Esophagus squamous epithelium (tissue), 5 donors: ENCODE measurements around the gene PDE10A. TPM values are rescaled to one million over a fixed set of nuclear protein-coding genes. Genes with fewer than 3 reads are reported as not detected.

Experiments
- DNase-seq: peaks from one replicate; lab custom pipeline; 2025; lab: John Stamatoyannopoulos, UW
- H3K27ac ChIP-seq, 4 donors: fragments of 200-600 bp; sonication (generic); one replicate each; pipeline ENCODE4 v1.5.1; 2016 to 2019; ENCODE audit warnings: mild to moderate bottlenecking in 1 of 4
- H3K27me3 ChIP-seq, 4 donors: fragments of 200-600 bp; sonication (generic); 1 replicate in 3 of 4; 2 replicates in 1 of 4; pipeline versions ENCODE4 v1.5.1 to v1.6.0; 2017 to 2021; ENCODE audit warnings: antibody characterized with exemption in 1 of 4
- H3K36me3 ChIP-seq, 3 donors: fragments of 200-600 bp; sonication (generic); one replicate each; pipeline ENCODE4 v1.5.1; 2016 to 2019
- H3K4me1 ChIP-seq, 3 donors: fragments of 200-600 bp; sonication (generic); one replicate each; pipeline ENCODE4 v1.5.1; 2017 to 2019
- H3K4me3 ChIP-seq, 4 donors: fragments of 200-600 bp; sonication (generic); 1 replicate in 3 of 4; 2 replicates in 1 of 4; pipeline ENCODE4 v1.5.1; 2016 to 2019; ENCODE audit warnings: mild to moderate bottlenecking in 2 of 4, moderate library complexity in 1 of 4
- H3K9me3 ChIP-seq, 3 donors: fragments of 200-600 bp; sonication (generic); one replicate each; pipeline ENCODE4 v1.5.1; 2016 to 2019
- CTCF ChIP-seq, 6 experiments: fragments of 450-650 bp in 4 of 6; fragments of 200-600 bp in 2 of 6; sonication (generic) in 2 of 6; IDR thresholded peaks; one replicate each; pipeline ENCODE4 v1.5.1; 2016 to 2019; ENCODE audit warnings: antibody characterized with exemption in 6 of 6, mild to moderate bottlenecking in 4 of 6, moderate library complexity in 4 of 6
- POLR2A ChIP-seq, 4 donors: fragments of 450-650 bp; IDR thresholded peaks; one replicate each; pipeline ENCODE4 v1.6.1; 2017; ENCODE audit warnings: antibody characterized with exemption in 4 of 4, mild to moderate bottlenecking in 4 of 4, moderate library complexity in 3 of 4
- WGBS, 2 donors: methylation state at CpG; one replicate each; pipeline ENCODE4 v1.1.5; 2018; 5-methylcytosine and 5-hydroxymethylcytosine counted together
- intact Hi-C: fragments of 100-400 bp; cut with DNase I; formaldehyde crosslinking; loops from one replicate; pipeline ENCODE4 v1.15.0; 2022
- total RNA-seq, 4 donors: library from RNA; depleted of rRNA; stranded (reverse); fragments of >200 nt; gene quantifications; one replicate each; pipeline ENCODE4 v1.1.0, GENCODE V29; 2016
- donor health status: DM: yes; HTN: yes; CAD: no.

Gene PDE10A
- total RNA-seq, 4 donors from 2014 or later = 0.27 to 3.1 (median 1.4) TPM

- no peaks in the 10 kb centered on the region for H3K9me3 ChIP-seq
- no peak overlapping the region for H3K4me3 ChIP-seq
- no peak overlapping the region for H3K27ac ChIP-seq
- DNase-seq = no peak
- no peak for TF ChIP-seq POLR2A (IDR thresholded peaks at IDR 0.05)
- no peak for TF ChIP-seq CTCF (IDR thresholded peaks at IDR 0.05)
- peaks cover 0 to 9% (median 0%) of the 10 kb centered on the region in 4 donors for H3K27me3 ChIP-seq
- intact Hi-C loops = no loop called here
- no peaks in the 10 kb centered on the region for H3K4me1 ChIP-seq
- H3K36me3 ChIP-seq = no peaks in the 10 kb centered on the region
- 40 to 42% methylated on average over 11 of the region's 11 CpGs for WGBS, 2 donors
Observed at GRCh38 chr6:165637586-165637985, 25.5 kb downstream of the PDE10A start.

GRCh38 chr6:165636402-165637048, 26.5 kb downstream of the PDE10A start:
- no peak for TF ChIP-seq CTCF (IDR thresholded peaks at IDR 0.05)
- TF ChIP-seq POLR2A (IDR thresholded peaks at IDR 0.05) = no peak
- no peak for DNase-seq
- H3K4me3 ChIP-seq = no peak overlapping the region
- 40 to 49% methylated on average over 6 of the region's 6 CpGs for WGBS, 2 donors
- intact Hi-C loops = no loop called here
- H3K27ac ChIP-seq = no peak overlapping the region
- no peaks in the 10 kb centered on the region for H3K9me3 ChIP-seq
- no peaks in the 10 kb centered on the region for H3K4me1 ChIP-seq
- H3K27me3 ChIP-seq = peaks cover 0 to 9% (median 0%) of the 10 kb centered on the region in 4 donors
- H3K36me3 ChIP-seq = no peaks in the 10 kb centered on the region

- no peak overlapping the region for H3K27ac ChIP-seq
Observed at GRCh38 chr6:165635965-165636364, 27.1 kb downstream of the PDE10A start.

GRCh38 chr6:165634101-165634880, 28.8 kb downstream of the PDE10A start:
- H3K9me3 ChIP-seq = no peaks in the 10 kb centered on the region
- H3K27ac ChIP-seq = no peak overlapping the region
- no peak overlapping the region for H3K4me3 ChIP-seq
- H3K4me1 ChIP-seq = no peaks in the 10 kb centered on the region
- intact Hi-C loops = no loop called here
- peaks cover 0 to 9% (median 0%) of the 10 kb centered on the region in 4 donors for H3K27me3 ChIP-seq
- H3K36me3 ChIP-seq = no peaks in the 10 kb centered on the region
- no peak for TF ChIP-seq POLR2A (IDR thresholded peaks at IDR 0.05)
- no peak for TF ChIP-seq CTCF (IDR thresholded peaks at IDR 0.05)
- DNase-seq = no peak
- WGBS, 2 donors = 68 to 71% methylated on average over 12 to 16 of the region's 16 CpGs

More at GRCh38 chr6:165635965-165636364, 27.1 kb downstream of the PDE10A start:
- Histone ChIP-seq H3K27me3 (peaks cover 0 to 9% (median 0%) of the 10 kb centered on the region in 4 donors), H3K9me3 (no peaks in the 10 kb centered on the region), H3K36me3 (no peaks in the 10 kb centered on the region), H3K4me1 (no peaks in the 10 kb centered on the region), H3K4me3 (no peak overlapping the region)
- no peak for DNase-seq
- TF ChIP-seq CTCF (IDR thresholded peaks at IDR 0.05) = no peak
- no peak for TF ChIP-seq POLR2A (IDR thresholded peaks at IDR 0.05)
- intact Hi-C loops = no loop called here

GRCh38 chr6:165632194-165632593, 30.8 kb downstream of the PDE10A start:
- intact Hi-C loops = no loop called here
- no peak for DNase-seq
- H3K4me1 ChIP-seq = no peaks in the 10 kb centered on the region
- H3K27ac ChIP-seq = no peak overlapping the region
- no peak overlapping the region for H3K4me3 ChIP-seq
- no peak for TF ChIP-seq POLR2A (IDR thresholded peaks at IDR 0.05)
- TF ChIP-seq CTCF (IDR thresholded peaks at IDR 0.05) = no peak
- no peaks in the 10 kb centered on the region for H3K36me3 ChIP-seq
- no peaks in the 10 kb centered on the region for H3K9me3 ChIP-seq
- WGBS, 2 donors = 40 to 66% methylated on average over 2 of the region's 2 CpGs
- peaks cover 0 to 3% (median 0%) of the 10 kb centered on the region in 4 donors for H3K27me3 ChIP-seq
